ENCODE results near the gene ADAM11. TPM values are rescaled to one million over a fixed set of nuclear protein-coding genes. Genes with fewer than 3 reads are reported as not detected.

The ADAM11 gene
- total and polyA plus RNA-seq, 2 of the 4 experiments (the other 2 are of a cell fraction) = 0.36 to 0.53 TPM

DNA sequence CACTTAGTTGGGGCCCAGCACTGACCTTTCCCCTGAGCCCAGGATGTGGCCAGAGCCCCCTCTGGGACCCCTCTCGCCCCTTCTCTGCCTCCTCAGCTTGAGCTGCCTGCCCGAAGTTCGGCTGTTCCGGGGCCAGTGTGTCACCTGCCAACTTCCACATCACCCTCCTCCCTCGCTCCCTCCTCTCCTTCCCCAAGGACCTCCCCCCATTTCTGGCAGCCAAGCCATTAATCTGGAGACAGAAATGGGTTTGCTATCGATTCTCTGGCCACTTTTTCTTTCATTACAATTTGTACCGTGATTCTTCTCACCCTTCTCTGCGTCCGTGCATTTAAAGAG lies 8.8 kb upstream of the ADAM11 start:
- Histone ChIP-seq H3K4me1 (ENCODE audit: control insufficient read depth, insufficient read depth, low read length) (no peaks in the 10 kb centered on the region), H2AFZ (replicated peaks; ENCODE audit: low read length, poor library complexity) (no peak overlapping the region), H2BK20ac (ENCODE audit: low read depth, low read length) (no peak overlapping the region), H3K14ac (replicated peaks; ENCODE audit: low read depth, low read length) (no peak overlapping the region), H3K27ac (ENCODE audit: insufficient read depth, low read length) (no peak overlapping the region), H3K9me3 (ENCODE audit: control insufficient read depth, insufficient read depth, low read length) (no peaks in the 10 kb centered on the region), H3K27me3 (ENCODE audit: control insufficient read depth, insufficient read depth, low read length) (no peaks in the 10 kb centered on the region), H3K18ac (ENCODE audit: low read depth, low read length) (no peak overlapping the region), H2BK5ac (ENCODE audit: low read depth, low read length, poor library complexity, severe bottlenecking) (no peak overlapping the region), H4K20me1 (ENCODE audit: insufficient read depth, low read length) (no peaks in the 10 kb centered on the region; the same call in 1 of the 2 replicates), H4K5ac (ENCODE audit: low read depth, low read length) (no peak overlapping the region), H3K4ac (ENCODE audit: low read depth, low read length) (no peak overlapping the region), H3K4me3 (ENCODE audit: insufficient read depth, low read depth, low read length) (no peak overlapping the region), H2BK15ac (ENCODE audit: low read depth, low read length) (no peak overlapping the region), H4K8ac (ENCODE audit: low read depth in 2 of 2, low read length in 2 of 2) (no peak overlapping the region), H3K9me1 (ENCODE audit: insufficient read depth, low read length) (0 out of 2 replicates have a peak, but pooled peaks cover 4% of the 10 kb centered on the region), H2AK9ac (replicated peaks; ENCODE audit: low read depth, low read length, poor library complexity) (no peak overlapping the region), H3K4me2 (ENCODE audit: low read depth, low read length) (no peak overlapping the region), H3K79me1 (ENCODE audit: low read depth in 1 of 2, low read length in 2 of 2) (no peaks in the 10 kb centered on the region), H2AK5ac (ENCODE audit: low read depth, low read length) (no peak overlapping the region), H2BK120ac (ENCODE audit: low read depth, low read length) (no peak overlapping the region), H3K56ac (ENCODE audit: extremely low read depth, insufficient read depth, low read length) (no peak overlapping the region), H3K36me3 (ENCODE audit: control insufficient read depth, insufficient read depth, low read length) (peaks cover 9% of the 10 kb centered on the region; the same call in 1 of the 2 replicates), H4K91ac (ENCODE audit: insufficient read depth, low read depth, low read length) (no peak overlapping the region), H3K23ac (ENCODE audit: low read depth, low read length) (no peak overlapping the region), H3K9ac (ENCODE audit: low read depth, low read length) (no peak overlapping the region)
- DNase-seq (no peak), ATAC-seq (ENCODE audit: low read depth) (no peak)
- ChIA-PET POLR2A (ENCODE audit: unreplicated experiment) (no interaction called here), CTCF (no interaction called here)
- intact Hi-C loops (cut with micrococcal nuclease) (no loop called here), in situ Hi-C loops (cut with MboI; ENCODE audit: low sequenced_read_pairs) (no loop called here), dilution Hi-C loops (cut with HindIII; ENCODE audit: low sequenced_read_pairs, unreplicated experiment) (no loop called here)
- TF ChIP-seq, protein P1, sequence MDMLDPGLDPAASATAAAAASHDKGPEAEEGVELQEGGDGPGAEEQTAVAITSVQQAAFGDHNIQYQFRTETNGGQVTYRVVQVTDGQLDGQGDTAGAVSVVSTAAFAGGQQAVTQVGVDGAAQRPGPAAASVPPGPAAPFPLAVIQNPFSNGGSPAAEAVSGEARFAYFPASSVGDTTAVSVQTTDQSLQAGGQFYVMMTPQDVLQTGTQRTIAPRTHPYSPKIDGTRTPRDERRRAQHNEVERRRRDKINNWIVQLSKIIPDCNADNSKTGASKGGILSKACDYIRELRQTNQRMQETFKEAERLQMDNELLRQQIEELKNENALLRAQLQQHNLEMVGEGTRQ (IDR thresholded peaks at IDR 0.05; ENCODE audit: low read depth, low read length) = no peak
- TF ChIP-seq RCOR1 (IDR thresholded peaks at IDR 0.05; ENCODE audit: insufficient replicate concordance, low read length) = no peak
- TF ChIP-seq FOS (IDR thresholded peaks at IDR 0.05; ENCODE audit: low read depth, low read length) = no peak
- TF ChIP-seq CHD1 (IDR thresholded peaks at IDR 0.05; ENCODE audit: low read depth, low read length) = no peak
- TF ChIP-seq MAZ (IDR thresholded peaks at IDR 0.05; ENCODE audit: borderline replicate concordance, low read depth, low read length) = no peak
- no peak for TF ChIP-seq SMC3 (IDR thresholded peaks at IDR 0.05; ENCODE audit: low read depth, low read length)
- TF ChIP-seq CEBPB (IDR thresholded peaks at IDR 0.05; ENCODE audit: low read depth, low read length) = no peak
- BruUV-seq (replicated peaks) = no TSS peak
- 61% methylated on average over 3 of the region's 9 CpGs; no CpG with 5 or more reads in 1 of the 2 experiments for WGBS, 2 experiments (ENCODE audit: extremely low coverage in 2 of 2, insufficient read length in 1 of 2)

Data from IMR-90 (cell line).